ENCODE measurements around the gene ACOXL.

GRCh38 chr2:110777531-110778311 is 45.3 kb downstream of the ACOXL start:
- TF ChIP-seq CTCF (IDR thresholded peaks at IDR 0.05) (no peak), POLR2AphosphoS5 (IDR thresholded peaks at IDR 0.05) (no peak), EP300 (IDR thresholded peaks at IDR 0.05; ENCODE audit: low read depth) (no peak)

All from transverse colon (tissue), 4 donors.